Pancreas (tissue), 10 donors: ENCODE data around the gene KCNRG. TPM values are rescaled to one million over a fixed set of nuclear protein-coding genes. Genes with fewer than 3 reads are reported as not detected.

Experiments used
- ATAC-seq, 4 donors: fragments of 200-7000 bp; cut with Tn5 transposase; one replicate each; pipeline versions ENCODE4 v1.8.0 to v1.9.1; 2020; ENCODE audit warnings: mild to moderate bottlenecking in 4 of 4, moderate library complexity in 4 of 4
- DNase-seq, 6 donors: peaks; one replicate each; pipeline ENCODE4 v3.0.0-alpha.2; 2020
- FAIRE-seq: peaks from 2 replicates; lab custom pipeline; 2012; peaks lifted over from hg19 to GRCh38; lab: Jason Lieb, UNC
- H3K27ac ChIP-seq, 4 donors: fragments of 200-600 bp; sonication (generic); 1 replicate in 3 of 4; 2 replicates in 1 of 4; pipeline versions ENCODE4 v1.5.0 to v1.8.0; 2020
- H3K27me3 ChIP-seq, 4 donors: fragments of 200-600 bp; one replicate each; pipeline ENCODE4 v1.8.0; 2021
- H3K36me3 ChIP-seq, 3 donors: fragments of 200-600 bp; sonication (generic) in 1 of 3; one replicate each; pipeline versions ENCODE4 v1.5.0 to v1.8.0; 2020 to 2021
- H3K4me1 ChIP-seq, 3 donors: fragments of 200-600 bp; one replicate each; pipeline ENCODE4 v1.8.0; 2021
- H3K4me3 ChIP-seq, 4 donors: fragments of 200-600 bp; sonication (generic) in 2 of 4; one replicate each; pipeline versions ENCODE4 v1.5.0 to v1.8.0; 2020 to 2021
- H3K9me3 ChIP-seq, 4 donors: fragments of 200-600 bp; one replicate each; pipeline ENCODE4 v1.8.0; 2021
- CTCF ChIP-seq, 4 donors: fragments of 200-600 bp; sonication (generic) in 3 of 4; IDR thresholded peaks; one replicate each; pipeline versions ENCODE4 v1.5.0 to v1.8.0; 2021; ENCODE audit warnings: antibody characterized with exemption in 4 of 4
- WGBS, 2 donors: extraction: QIAGEN DNeasy Blood & Tissue Kit; methylation state at CpG; one replicate each; pipeline ENCODE4 v1.1.7; 2013; 5-methylcytosine and 5-hydroxymethylcytosine counted together
- intact Hi-C, 3 donors: fragments of 100-400 bp; cut with DNase I; formaldehyde crosslinking; loops; one replicate each; pipeline versions ENCODE4 v1.11.1 to v1.14.2; 2022
- polyA plus RNA-seq, 2 donors: library from polyadenylated mRNA; stranded (reverse); fragments of 200-250 nt; gene quantifications; one replicate each; pipeline ENCODE4 v1.2.3, GENCODE V29; 2013
- total RNA-seq, 6 donors: library from RNA; stranded (reverse); fragmentation: NEBNext Ultra II Directional in 4 of 6; extraction: Animal tissue kit (Norgen Biotek cat#: 25700) in 4 of 6; gene quantifications; one replicate each; pipeline versions ENCODE4 v1.2.1 to v1.2.4, GENCODE V29; 2021 to 2023
- donor health status: healthy with polysubstance abuse.
- donor health status: DM: no; HTN: no; CAD: no; lungs with moderate emphysema.
- donor health status: DM: no; HTN: no; CAD: no.
- donor health status: control.
- donor health status: control.
- donor health status: Bipolar disorder and iron deficiency.
- donor health status: DM: yes; HTN: yes; CAD: no.
- donor health status: DM: no; HTN: no; CAD: no.
- donor health status: DM: no; HTN: no; CAD: no.
- donor health status: DM: yes; HTN: yes; CAD: no.

KCNRG gene
- total and polyA plus RNA-seq, 8 donors: 0.16 to 0.52 (median 0.30) TPM; not detected in 1

GRCh38 chr13:50006426-50007135, 8.7 kb upstream of the KCNRG start:
- H3K27me3 ChIP-seq: no peaks in the 10 kb centered on the region
- H3K4me3 ChIP-seq: no peak overlapping the region
- H3K4me1 ChIP-seq: peaks cover 0 to 5% (median under 1%) of the 10 kb centered on the region in 3 donors
- intact Hi-C loops: no loop called here
- no peaks in the 10 kb centered on the region for H3K9me3 ChIP-seq
- WGBS, 2 donors: 97 to 99% methylated on average over 7 of the region's 7 CpGs
- H3K27ac ChIP-seq: no peak overlapping the region
- no peaks in the 10 kb centered on the region for H3K36me3 ChIP-seq
- FAIRE-seq (no peak), DNase-seq (no peak), ATAC-seq (no peak)
- no peak for TF ChIP-seq CTCF (IDR thresholded peaks at IDR 0.05)

- ATAC-seq: no peak
- Histone ChIP-seq H3K4me3 (no peak overlapping the region), H3K27me3 (no peaks in the 10 kb centered on the region), H3K9me3 (no peaks in the 10 kb centered on the region), H3K27ac (no peak overlapping the region), H3K4me1 (no peaks in the 10 kb centered on the region), H3K36me3 (no peaks in the 10 kb centered on the region)
- intact Hi-C loops: no loop called here
- WGBS, 2 donors: 79 to 92% methylated on average over 1 of the region's 1 CpG
- no peak for TF ChIP-seq CTCF (IDR thresholded peaks at IDR 0.05)
- DNase-seq: no peak
- no peak for FAIRE-seq
Observed at GRCh38 chr13:50011461-50011860, 3.8 kb upstream of the KCNRG start.

GRCh38 chr13:50012396-50013169, 2.7 kb upstream of the KCNRG start:
- no peaks in the 10 kb centered on the region for H3K36me3 ChIP-seq
- no peak overlapping the region for H3K4me3 ChIP-seq
- no peaks in the 10 kb centered on the region for H3K27me3 ChIP-seq
- H3K27ac ChIP-seq: no peak overlapping the region
- intact Hi-C loops: no loop called here
- peaks cover 0 to 7% (median under 1%) of the 10 kb centered on the region in 3 donors for H3K4me1 ChIP-seq
- DNase-seq: no peak
- FAIRE-seq: no peak
- no peak for ATAC-seq
- no peak for TF ChIP-seq CTCF (IDR thresholded peaks at IDR 0.05)
- no peaks in the 10 kb centered on the region for H3K9me3 ChIP-seq
- 87 to 88% methylated on average over 6 of the region's 6 CpGs for WGBS, 2 donors

GRCh38 chr13:50014386-50014785, 858 bp upstream of the KCNRG start:
- DNase-seq (no peak), ATAC-seq (no peak), FAIRE-seq (no peak)
- no peaks in the 10 kb centered on the region for H3K9me3 ChIP-seq
- peaks cover 0 to 14% (median 6%) of the 10 kb centered on the region in 3 donors for H3K4me1 ChIP-seq
- no peak overlapping the region for H3K27ac ChIP-seq
- no peak for TF ChIP-seq CTCF (IDR thresholded peaks at IDR 0.05)
- no peak overlapping the region for H3K4me3 ChIP-seq
- H3K36me3 ChIP-seq: peaks cover 0 to 7% (median 0%) of the 10 kb centered on the region in 3 donors
- H3K27me3 ChIP-seq: no peaks in the 10 kb centered on the region
- intact Hi-C loops: no loop called here
- 83 to 100% methylated on average over 1 of the region's 1 CpG for WGBS, 2 donors
